Mucosa of rectum (tissue), 2 donors: ENCODE results near the gene SMPD3.
"Not testable (repeated sequence)": the region's sequence is repeated elsewhere in the genome, so short reads cannot be mapped to it uniquely, and the experiment has no call there.

Source experiments
- H3K27ac ChIP-seq, 2 donors: one replicate each; pipeline ENCODE4 v1.7.0; 2013; ENCODE audit warnings: inconsistent platforms in 2 of 2, low read depth in 2 of 2, low read length in 2 of 2
- H3K27me3 ChIP-seq, 2 donors: one replicate each; pipeline ENCODE4 v1.7.0; 2013; ENCODE audit warnings: low read length in 2 of 2; ENCODE audit not compliant: control insufficient read depth in 2 of 2, insufficient read depth in 2 of 2
- H3K36me3 ChIP-seq, 2 donors: one replicate each; pipeline ENCODE4 v1.7.0; 2013; ENCODE audit warnings: low read length in 2 of 2; ENCODE audit not compliant: control insufficient read depth in 2 of 2, insufficient read depth in 2 of 2
- H3K4me1 ChIP-seq, 2 donors: one replicate each; pipeline ENCODE4 v1.7.0; 2013; ENCODE audit warnings: low read length in 2 of 2, mild to moderate bottlenecking in 1 of 2; ENCODE audit not compliant: control insufficient read depth in 2 of 2, insufficient read depth in 2 of 2
- H3K4me3 ChIP-seq, 2 donors: one replicate each; pipeline ENCODE4 v1.7.0; 2013; ENCODE audit warnings: low read length in 2 of 2
- H3K9ac ChIP-seq, 2 donors: one replicate each; pipeline ENCODE4 v1.7.0; 2013; ENCODE audit warnings: low read length in 2 of 2, low read depth in 1 of 2, mild to moderate bottlenecking in 1 of 2
- H3K9me3 ChIP-seq, 2 donors: one replicate each; pipeline ENCODE4 v1.7.0; 2013; ENCODE audit warnings: low read length in 2 of 2; ENCODE audit not compliant: control insufficient read depth in 2 of 2
- donor health status: healthy.
- donor health status: Normal muscosa, but diverticular disease.

Gene SMPD3

DNA sequence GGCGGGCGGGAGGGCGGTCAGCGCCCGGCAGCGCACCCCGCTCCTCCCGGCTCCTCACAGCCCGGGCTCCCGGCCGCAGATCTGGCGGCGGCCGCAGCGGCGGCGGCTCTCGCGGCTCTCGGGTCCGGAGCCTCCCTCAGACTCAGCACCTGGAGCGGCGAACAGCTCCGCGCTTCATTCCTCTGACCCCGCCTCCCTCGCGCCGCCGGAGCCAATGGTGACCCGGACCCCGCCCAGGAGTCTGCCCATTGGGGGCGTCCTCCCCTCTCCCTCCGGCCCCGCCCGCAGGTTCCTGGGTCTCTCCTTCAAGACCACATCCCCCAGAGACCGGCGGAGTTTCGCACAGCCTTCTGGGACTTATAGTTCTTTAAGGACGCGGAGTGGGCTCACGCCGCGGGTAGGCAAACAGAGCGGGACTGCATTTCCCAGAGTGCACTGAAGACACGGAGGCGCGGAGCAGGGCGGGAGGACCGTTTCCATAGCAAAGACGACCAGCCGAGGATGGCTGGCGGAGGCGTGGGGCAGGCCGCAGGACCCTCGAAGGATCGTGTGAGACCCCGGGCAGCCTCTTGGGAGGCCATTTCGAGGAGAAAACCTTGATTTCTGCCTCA, at the start of gene SMPD3:
Gene SMPD3 (minus strand): TSS at position 149 of the 611 bp plus-strand sequence. CDS start 76,327 bp downstream, outside the sequence.
- Histone ChIP-seq H3K27ac (no peak within 1 kb of the TSS), H3K4me3 (peak within 1 kb of the TSS; percentile 64 to 69), H3K9me3 (no peaks in the 10 kb centered on the region), H3K36me3 (no peaks in the 10 kb centered on the region), H3K4me1 (peaks cover 10 to 13% of the 10 kb centered on the region in 2 donors), H3K9ac (no peak within 1 kb of the TSS), H3K27me3 (peaks cover 5 to 7% of the 10 kb centered on the region in 2 donors)

DNA sequence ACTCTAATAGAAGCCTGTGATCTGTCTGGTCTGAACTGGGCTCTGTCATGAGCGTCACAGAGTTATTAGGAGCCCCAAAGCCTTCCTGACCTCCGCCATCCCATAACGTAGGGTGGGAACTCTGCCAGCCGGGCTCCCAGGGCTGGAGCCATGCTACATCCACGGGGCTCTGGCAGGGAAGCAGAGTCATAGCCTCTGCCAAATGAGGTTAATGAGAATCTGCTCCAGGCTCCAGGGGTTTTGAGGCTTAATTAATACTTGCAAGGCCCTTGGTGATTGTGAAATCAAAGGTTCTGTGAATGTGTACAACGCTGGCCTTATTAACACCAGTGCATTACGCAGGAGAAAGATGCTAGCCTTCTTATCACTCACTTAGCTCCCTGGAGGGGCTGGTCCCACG, 48.4 kb upstream of the SMPD3 start:
- Histone ChIP-seq H3K27ac (no peak overlapping the region), H3K36me3 (no peaks in the 10 kb centered on the region), H3K4me3 (no peak overlapping the region), H3K9ac (no peak overlapping the region), H3K9me3 (no peaks in the 10 kb centered on the region), H3K27me3 (no peaks in the 10 kb centered on the region), H3K4me1 (peaks cover 9 to 14% of the 10 kb centered on the region in 2 donors)

DNA sequence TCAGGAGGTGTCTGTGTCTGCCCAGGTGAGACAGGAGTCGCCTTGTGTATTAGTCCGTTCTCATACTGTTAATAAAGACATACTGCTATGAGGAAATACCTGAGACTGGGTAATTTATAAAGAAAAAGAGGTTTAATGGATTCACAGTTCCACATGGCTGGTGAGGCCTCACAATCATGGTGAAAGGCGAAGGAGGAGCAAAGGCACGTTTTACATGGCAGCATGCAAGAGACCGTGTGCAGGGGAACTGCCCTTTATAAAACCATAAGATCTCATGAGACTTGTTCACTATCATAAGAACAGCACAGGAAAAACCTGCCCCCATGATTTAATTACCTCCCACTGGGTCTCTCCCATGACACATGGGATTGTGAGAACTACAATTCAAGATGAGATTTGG, 46.0 kb upstream of the SMPD3 start:
- not testable (repeated sequence) for H3K36me3 ChIP-seq, H3K9me3 ChIP-seq, H3K27ac ChIP-seq, H3K4me3 ChIP-seq, H3K27me3 ChIP-seq, H3K9ac ChIP-seq
- H3K4me1 ChIP-seq = peaks cover 15 to 32% of the 10 kb centered on the region in 2 donors

DNA sequence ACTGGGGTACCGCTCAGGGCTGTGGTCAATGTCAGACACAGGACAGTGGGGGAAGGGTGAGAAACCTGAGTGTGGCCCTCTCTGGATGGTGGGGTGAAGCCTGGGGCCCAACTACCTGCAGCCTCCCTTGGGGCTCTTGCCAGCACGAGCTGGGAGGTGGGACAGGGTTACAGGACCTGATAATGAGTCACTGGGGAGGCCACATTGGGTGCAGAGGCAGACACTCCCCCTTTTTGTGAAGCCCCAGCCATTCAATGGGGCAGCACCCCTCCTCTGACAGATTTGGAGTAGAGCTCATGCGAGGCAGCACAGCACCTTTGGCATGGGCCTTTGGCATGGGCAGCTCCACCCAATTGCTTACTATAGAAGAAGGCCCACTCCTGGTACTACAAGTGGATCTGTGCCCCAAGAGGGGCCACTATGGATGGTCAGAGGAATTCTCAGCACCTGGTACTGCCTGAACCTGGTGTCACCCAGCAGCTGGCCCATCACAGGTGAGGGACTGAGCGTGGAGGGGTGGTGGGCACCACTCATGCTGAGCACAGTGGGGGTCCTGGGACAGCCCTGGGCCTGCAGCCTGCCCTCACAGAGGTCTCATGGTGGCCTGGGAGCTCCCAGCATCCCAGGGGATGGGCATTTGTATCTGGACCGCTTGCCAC, 45.2 kb upstream of the SMPD3 start:
- H3K27me3 ChIP-seq = no peaks in the 10 kb centered on the region
- H3K4me3 ChIP-seq = no peak overlapping the region
- H3K4me1 ChIP-seq = peaks cover 15 to 32% of the 10 kb centered on the region in 2 donors
- no peak overlapping the region for H3K9ac ChIP-seq
- no peak overlapping the region for H3K27ac ChIP-seq
- no peaks in the 10 kb centered on the region for H3K9me3 ChIP-seq
- no peaks in the 10 kb centered on the region for H3K36me3 ChIP-seq

DNA sequence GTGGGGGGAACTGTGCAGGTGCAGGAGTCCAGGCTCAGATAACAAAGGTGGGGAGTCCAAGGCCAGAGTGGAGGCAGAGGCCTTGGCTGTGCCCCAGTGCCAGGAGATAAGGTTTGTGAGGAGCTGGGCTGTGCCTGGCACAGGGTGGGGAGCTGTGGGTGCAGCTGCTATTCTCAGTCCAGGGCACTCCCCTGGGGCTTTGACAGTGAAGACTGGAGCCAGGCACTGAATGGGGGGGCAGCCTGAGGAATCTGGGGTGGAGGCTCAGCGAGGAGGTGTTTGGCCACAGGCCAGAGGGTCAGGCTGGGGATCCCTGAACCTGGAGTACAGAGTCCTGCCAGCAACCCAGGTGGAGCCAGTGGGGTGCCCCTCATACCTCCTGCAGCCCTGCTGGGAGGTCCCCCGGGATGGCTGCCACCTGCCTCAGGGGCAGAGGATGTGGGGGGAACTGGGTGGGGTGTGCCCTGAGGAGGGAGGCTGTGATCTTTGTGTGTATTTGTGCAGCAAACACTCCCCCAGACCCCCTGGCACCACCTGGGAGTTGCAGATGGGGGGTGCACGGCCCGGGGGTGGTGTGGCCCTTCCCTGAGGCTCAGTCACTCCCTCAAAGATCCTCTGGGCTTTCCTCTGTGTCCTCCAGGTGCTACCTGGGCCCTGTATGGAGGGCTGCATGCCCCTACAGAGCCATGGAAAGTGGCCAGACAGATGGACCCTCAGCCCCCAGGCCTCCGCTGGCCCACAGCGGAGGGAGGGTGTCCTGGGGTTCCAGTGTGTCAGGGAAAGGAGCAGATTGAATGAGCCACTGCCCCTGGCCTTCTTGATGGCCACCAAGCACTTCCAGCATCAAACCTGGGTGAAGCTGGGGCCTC, 44.5 kb upstream of the SMPD3 start:
- no peaks in the 10 kb centered on the region for H3K9me3 ChIP-seq
- H3K4me3 ChIP-seq = no peak overlapping the region
- no peaks in the 10 kb centered on the region for H3K27me3 ChIP-seq
- no peaks in the 10 kb centered on the region for H3K36me3 ChIP-seq
- peak overlapping the region; percentile 42 to 48 for H3K27ac ChIP-seq
- H3K4me1 ChIP-seq = peaks cover 15 to 32% of the 10 kb centered on the region in 2 donors
- peak overlapping the region in 1 of 2 donors; percentile 18 for H3K9ac ChIP-seq

DNA sequence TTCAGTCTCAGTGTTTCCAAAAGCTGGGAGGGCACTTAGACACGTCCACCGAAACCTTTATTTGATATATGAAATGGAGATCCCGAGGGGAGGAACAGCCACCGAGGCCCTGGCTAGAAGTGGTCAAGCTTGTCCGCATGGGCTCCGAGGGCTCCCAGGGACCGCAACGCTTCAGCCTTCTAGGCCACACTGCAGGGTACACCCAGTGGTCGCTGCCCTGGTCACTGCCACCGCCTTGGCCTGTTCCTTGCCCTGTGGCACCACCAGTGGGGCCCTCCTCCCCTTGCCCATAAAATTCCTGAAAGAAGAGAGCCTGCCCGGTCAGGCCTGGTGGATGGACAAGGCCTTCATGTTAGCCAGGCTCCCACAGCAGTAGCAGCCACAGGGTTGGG, 43.8 kb upstream of the SMPD3 start:
- H3K27ac ChIP-seq = peak overlapping the region; percentile 48 to 57

DNA sequence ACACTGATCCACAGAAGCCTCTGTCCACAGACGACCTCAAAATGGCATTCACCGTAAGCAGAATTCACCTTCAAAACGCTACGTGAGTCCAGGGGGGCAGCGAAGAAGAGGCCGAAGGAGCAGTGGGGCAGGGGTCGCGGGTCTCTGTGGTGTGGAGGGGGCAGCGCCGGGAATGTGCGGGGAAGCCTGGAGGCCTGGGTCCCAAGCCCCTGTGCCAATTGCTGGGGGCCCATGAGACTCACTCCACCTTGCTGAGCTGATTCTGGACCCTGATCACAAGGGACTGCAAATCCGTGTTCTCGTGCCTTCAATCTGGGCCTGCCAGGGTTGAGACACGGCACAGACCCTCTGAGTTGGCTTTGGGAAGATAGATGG, 43.3 kb upstream of the SMPD3 start:
- H3K9me3 ChIP-seq = no peaks in the 10 kb centered on the region
- H3K4me1 ChIP-seq = peaks cover 21 to 41% of the 10 kb centered on the region in 2 donors
- H3K9ac ChIP-seq = no peak overlapping the region
- H3K27me3 ChIP-seq = no peaks in the 10 kb centered on the region
- H3K36me3 ChIP-seq = no peaks in the 10 kb centered on the region
- no peak overlapping the region for H3K4me3 ChIP-seq
- peak overlapping the region in 1 of 2 donors; percentile 9 for H3K27ac ChIP-seq

More for the DNA sequence above, 43.8 kb upstream of the SMPD3 start:
- H3K4me3 ChIP-seq = no peak overlapping the region
- peaks cover 17 to 36% of the 10 kb centered on the region in 2 donors for H3K4me1 ChIP-seq
- no peaks in the 10 kb centered on the region for H3K27me3 ChIP-seq
- H3K9me3 ChIP-seq = no peaks in the 10 kb centered on the region
- H3K36me3 ChIP-seq = no peaks in the 10 kb centered on the region
- H3K9ac ChIP-seq = peak overlapping the region in 1 of 2 donors; percentile 55

DNA sequence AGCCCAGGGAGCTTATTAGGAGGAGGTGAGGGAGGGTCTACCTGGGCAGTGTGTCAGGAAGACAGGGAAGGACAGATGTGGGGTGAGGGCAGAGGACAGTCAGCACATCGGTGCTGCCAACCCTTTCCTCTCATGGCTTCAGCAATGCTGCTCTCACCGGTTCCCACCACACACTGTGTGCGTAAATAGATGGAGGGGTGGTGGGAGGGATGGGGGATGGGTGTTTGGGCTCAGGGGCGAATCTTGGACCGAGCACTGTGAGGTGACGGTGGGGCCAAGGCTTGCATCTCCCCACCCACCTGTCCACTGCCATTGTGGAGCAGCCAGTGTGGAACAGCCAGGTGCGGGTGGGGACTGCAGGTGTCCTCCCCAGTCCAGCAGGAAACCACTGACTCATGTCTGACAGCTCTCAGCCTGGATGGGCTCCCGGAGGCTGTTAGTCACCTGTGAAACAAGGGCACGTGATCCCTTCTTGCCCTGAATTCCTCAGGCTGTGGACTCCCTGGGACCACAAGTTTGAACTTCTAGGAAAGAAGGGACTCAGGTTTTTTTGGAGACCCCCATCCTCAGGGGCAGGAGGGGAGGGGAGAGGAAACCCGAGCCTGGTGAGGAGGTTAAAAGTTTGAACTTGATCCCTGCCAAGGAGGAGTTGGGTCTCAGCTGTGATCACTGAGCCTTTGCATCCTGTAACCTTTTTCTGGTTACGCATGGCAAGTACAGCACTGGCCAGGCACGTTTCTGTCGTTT, 42.7 kb upstream of the SMPD3 start:
- no peaks in the 10 kb centered on the region for H3K27me3 ChIP-seq
- H3K4me1 ChIP-seq = peaks cover 23 to 43% of the 10 kb centered on the region in 2 donors
- H3K9me3 ChIP-seq = no peaks in the 10 kb centered on the region
- H3K4me3 ChIP-seq = no peak overlapping the region
- peak overlapping the region; percentile 9 to 41 for H3K27ac ChIP-seq
- H3K36me3 ChIP-seq = no peaks in the 10 kb centered on the region
- H3K9ac ChIP-seq = no peak overlapping the region

DNA sequence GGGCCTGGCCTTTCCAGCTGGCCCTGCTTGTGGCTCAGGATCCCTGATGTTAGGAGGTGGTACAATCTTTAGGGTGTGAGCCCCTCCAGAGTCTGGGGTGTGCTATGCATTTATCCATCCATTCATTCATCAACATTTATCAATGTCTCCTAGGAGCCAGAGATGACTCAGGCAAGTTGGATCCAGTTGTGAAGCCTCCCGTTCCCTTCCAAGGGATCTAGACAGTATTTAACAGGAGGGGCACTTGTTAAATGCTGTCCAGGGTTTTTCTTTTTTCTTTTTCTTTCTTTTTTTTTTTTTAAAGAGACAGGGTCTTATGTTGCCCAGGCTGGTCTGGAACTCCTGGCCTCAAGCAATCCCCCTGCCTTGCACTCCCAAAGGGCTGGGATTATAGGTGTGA, 42.0 kb upstream of the SMPD3 start:
- H3K4me1 ChIP-seq = peaks cover 23 to 43% of the 10 kb centered on the region in 2 donors
- no peak overlapping the region for H3K9ac ChIP-seq
- H3K4me3 ChIP-seq = no peak overlapping the region
- no peaks in the 10 kb centered on the region for H3K27me3 ChIP-seq
- H3K27ac ChIP-seq = no peak overlapping the region
- no peaks in the 10 kb centered on the region for H3K36me3 ChIP-seq
- H3K9me3 ChIP-seq = no peaks in the 10 kb centered on the region
